PFSK-1 (cell line): Measurements from ENCODE around the gene MAPK1IP1L.

Experiments
- POLR2AphosphoS5 ChIP-seq: IDR thresholded peaks from 2 replicates; pipeline ENCODE4 v1.6.1; 2012; ENCODE audit warnings: low read depth, mild to moderate bottlenecking, control low read depth, low read length, moderate library complexity
- SIN3A ChIP-seq: IDR thresholded peaks from 2 replicates; pipeline ENCODE4 v1.6.1; 2012; ENCODE audit warnings: mild to moderate bottlenecking, low read length, moderate library complexity, borderline replicate concordance; ENCODE audit not compliant: insufficient read depth
- TAF1 ChIP-seq: IDR thresholded peaks from 2 replicates; pipeline ENCODE4 v1.6.1; 2012; ENCODE audit warnings: low read length, control low read depth, borderline replicate concordance; ENCODE audit not compliant: insufficient read depth
- TF ChIP-seq, protein P1 (sequence below), 2 experiments: IDR thresholded peaks; 2 replicates each; pipeline versions ENCODE4 v1.6.1 to v1.8.0; 2011 to 2012; ENCODE audit warnings: low read depth in 2 of 2, low read length in 2 of 2, control low read depth in 1 of 2, inconsistent platforms in 1 of 2, mild to moderate bottlenecking in 1 of 2, moderate library complexity in 1 of 2; ENCODE audit not compliant: insufficient read depth in 1 of 2

DNA sequence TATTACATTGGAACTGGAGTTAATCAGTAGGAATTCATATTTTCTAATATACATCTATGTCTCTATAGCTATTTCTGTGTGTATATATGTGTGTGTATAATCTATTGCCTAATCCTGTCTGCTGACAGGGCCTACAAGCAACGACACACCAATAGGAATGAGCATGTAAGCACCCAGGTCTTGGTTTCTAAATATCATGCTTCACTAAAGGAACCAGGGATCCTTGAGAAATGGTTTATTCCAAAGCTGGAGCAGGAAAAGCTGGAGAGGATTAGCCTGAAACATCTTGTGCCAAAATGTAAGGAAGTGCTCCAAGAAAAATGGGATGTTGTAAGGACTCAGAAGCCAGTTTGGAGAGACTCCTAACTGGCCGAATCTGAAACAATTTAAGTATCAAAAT, 48.3 kb downstream of the MAPK1IP1L start:
- TF ChIP-seq POLR2AphosphoS5 = no peak
- TF ChIP-seq TAF1 = no peak
- no peak for TF ChIP-seq SIN3A
- TF ChIP-seq, protein P1, sequence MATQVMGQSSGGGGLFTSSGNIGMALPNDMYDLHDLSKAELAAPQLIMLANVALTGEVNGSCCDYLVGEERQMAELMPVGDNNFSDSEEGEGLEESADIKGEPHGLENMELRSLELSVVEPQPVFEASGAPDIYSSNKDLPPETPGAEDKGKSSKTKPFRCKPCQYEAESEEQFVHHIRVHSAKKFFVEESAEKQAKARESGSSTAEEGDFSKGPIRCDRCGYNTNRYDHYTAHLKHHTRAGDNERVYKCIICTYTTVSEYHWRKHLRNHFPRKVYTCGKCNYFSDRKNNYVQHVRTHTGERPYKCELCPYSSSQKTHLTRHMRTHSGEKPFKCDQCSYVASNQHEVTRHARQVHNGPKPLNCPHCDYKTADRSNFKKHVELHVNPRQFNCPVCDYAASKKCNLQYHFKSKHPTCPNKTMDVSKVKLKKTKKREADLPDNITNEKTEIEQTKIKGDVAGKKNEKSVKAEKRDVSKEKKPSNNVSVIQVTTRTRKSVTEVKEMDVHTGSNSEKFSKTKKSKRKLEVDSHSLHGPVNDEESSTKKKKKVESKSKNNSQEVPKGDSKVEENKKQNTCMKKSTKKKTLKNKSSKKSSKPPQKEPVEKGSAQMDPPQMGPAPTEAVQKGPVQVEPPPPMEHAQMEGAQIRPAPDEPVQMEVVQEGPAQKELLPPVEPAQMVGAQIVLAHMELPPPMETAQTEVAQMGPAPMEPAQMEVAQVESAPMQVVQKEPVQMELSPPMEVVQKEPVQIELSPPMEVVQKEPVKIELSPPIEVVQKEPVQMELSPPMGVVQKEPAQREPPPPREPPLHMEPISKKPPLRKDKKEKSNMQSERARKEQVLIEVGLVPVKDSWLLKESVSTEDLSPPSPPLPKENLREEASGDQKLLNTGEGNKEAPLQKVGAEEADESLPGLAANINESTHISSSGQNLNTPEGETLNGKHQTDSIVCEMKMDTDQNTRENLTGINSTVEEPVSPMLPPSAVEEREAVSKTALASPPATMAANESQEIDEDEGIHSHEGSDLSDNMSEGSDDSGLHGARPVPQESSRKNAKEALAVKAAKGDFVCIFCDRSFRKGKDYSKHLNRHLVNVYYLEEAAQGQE (IDR thresholded peaks at IDR 0.05; ENCODE audit: insufficient read depth in 1 of 2, low read depth in 2 of 2, low read length in 2 of 2) = no peak
